Muscle layer of colon (tissue), 2 donors: Measurements from ENCODE around the gene ZIC4.

Source experiments
- H3K27ac ChIP-seq: one replicate; pipeline ENCODE4 v1.7.0; 2013; ENCODE audit warnings: low read depth, mild to moderate bottlenecking, low read length, moderate library complexity
- H3K27me3 ChIP-seq, 2 donors: one replicate each; pipeline ENCODE4 v1.7.0; 2013; ENCODE audit warnings: low read length in 2 of 2, mild to moderate bottlenecking in 2 of 2; ENCODE audit not compliant: insufficient read depth in 2 of 2, control insufficient read depth in 1 of 2
- H3K36me3 ChIP-seq: one replicate; pipeline ENCODE4 v1.7.0; 2013; ENCODE audit warnings: mild to moderate bottlenecking, low read length; ENCODE audit not compliant: insufficient read depth
- H3K4me1 ChIP-seq: one replicate; pipeline ENCODE4 v1.7.0; 2013; ENCODE audit warnings: mild to moderate bottlenecking, low read length; ENCODE audit not compliant: insufficient read depth
- H3K4me3 ChIP-seq, 2 donors: one replicate each; pipeline ENCODE4 v1.7.0; 2013; ENCODE audit warnings: low read length in 2 of 2, low read depth in 1 of 2, mild to moderate bottlenecking in 1 of 2, moderate library complexity in 1 of 2
- H3K9ac ChIP-seq: one replicate; pipeline ENCODE4 v1.7.0; 2013; ENCODE audit warnings: low read length
- H3K9me3 ChIP-seq: one replicate; pipeline ENCODE4 v1.7.0; 2013; ENCODE audit warnings: mild to moderate bottlenecking, low read length
- donor health status: abdominal sarcoma.
- donor health status: Adenocarcinoma of cecum.

Gene ZIC4

DNA sequence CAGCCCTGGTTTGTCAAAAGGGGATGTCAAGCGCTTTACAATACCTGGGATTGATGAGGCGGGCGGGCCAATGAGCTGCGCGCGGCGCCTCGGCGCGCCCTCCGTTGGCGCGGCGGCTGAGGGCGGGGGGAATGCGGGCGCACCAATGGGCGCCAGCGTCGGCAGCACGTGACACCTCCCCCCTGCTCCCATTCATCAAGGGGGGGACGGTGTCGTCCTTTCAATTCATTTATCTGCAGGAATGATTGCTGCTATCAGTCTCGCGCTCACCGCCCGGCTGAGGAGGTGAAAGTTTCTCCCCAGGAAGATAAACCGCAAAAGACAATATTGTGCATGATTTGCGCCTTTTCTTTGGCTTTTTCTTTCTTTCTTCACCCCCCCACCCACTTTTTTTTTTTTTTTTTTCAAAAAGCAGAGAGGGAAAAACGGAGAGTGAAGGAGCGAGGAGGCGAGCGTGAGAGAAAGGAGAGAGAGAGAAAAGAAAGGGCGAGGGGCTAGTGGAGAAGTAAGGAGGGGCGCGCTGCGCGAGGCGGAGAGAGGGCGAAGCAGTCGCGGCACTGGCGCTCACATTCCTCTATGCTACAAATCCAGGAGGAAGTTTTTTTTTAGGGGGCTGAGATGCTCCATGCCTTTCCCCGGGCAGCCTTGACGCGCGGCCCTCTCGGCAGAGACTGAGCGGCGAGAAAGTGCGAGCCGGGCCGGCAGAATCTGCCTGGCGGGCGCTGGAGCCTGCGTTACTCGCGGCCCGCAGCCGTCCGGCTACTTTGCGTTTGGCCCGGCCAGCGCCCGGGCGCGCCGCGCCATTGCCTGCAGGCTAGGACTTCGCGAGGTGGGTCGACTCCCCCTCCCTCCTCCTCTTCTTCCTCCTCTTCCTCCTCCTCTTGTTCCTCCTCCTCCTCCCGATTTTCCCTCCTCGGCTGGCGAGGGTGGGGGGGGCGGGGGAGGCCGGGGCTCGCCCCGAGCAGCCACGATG, 3.1 kb upstream of the ZIC4 start, which contains the start of gene ZIC1:
Gene ZIC1 (plus strand): TSS at position 223 of the 973 bp plus-strand sequence. CDS start 748 bp downstream, at position 971.
- no peak within 1 kb of the TSS for H3K9ac ChIP-seq

DNA sequence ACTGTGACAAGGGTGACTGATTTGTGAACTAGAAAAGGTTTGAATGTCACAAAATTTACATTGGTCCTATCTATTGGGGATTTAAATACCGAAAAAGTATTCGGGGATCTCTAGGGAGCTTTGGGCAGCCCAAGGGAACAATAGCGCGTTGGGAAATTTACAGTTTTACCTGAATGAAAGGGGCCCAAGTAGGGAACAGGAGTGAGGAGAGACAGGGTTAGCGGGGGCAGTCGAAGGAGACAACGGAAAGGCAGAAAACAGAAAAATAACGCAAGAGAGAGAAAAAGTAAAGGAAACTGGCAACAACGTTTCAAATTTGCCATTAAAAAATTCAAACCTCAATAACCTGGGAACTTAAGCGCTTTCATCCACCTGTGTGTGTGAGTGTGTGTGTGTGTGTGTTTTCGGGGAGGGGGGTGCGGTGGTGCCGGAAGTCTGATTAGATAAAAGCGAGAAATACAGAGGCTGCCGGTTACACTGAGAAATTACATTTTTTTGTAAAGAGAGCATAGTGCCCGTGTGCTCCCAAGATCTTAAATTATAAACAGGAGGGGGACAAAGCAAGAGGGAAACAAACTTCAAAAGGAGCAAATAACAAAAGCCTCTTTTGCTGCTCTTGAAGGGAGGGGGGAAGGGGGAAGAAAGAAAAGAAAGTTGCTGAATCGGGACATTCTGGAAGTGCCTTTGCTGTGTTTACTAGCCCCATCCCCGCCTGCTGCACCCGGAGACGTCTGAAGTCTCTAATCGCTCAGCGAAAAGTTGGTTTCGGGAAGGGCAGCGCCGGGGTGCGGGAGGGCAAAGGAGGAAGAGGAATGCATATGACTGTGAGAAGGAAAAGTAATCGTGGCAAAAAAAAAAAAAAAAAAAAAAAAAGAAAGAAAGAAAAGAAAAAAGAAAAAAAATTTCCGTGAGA, 2.1 kb upstream of the ZIC4 start:
- Histone ChIP-seq H3K4me3 (no peak overlapping the region), H3K36me3 (no peaks in the 10 kb centered on the region), H3K4me1 (peaks cover 25% of the 10 kb centered on the region), H3K9me3 (peaks cover 29% of the 10 kb centered on the region), H3K27me3 (peaks cover 94 to 100% of the 10 kb centered on the region in 2 donors), H3K9ac (no peak overlapping the region), H3K27ac (no peak overlapping the region)

More for the DNA sequence above, 3.1 kb upstream of the ZIC4 start, which contains the start of gene ZIC1:
- Histone ChIP-seq H3K27ac (no peak within 1 kb of the TSS), H3K27me3 (peaks cover 94 to 98% of the 10 kb centered on the region in 2 donors), H3K9me3 (peaks cover 29% of the 10 kb centered on the region), H3K4me1 (peaks cover 27% of the 10 kb centered on the region), H3K4me3 (peak within 1 kb of the TSS in 1 of 2 donors; percentile 49), H3K36me3 (no peaks in the 10 kb centered on the region)

DNA sequence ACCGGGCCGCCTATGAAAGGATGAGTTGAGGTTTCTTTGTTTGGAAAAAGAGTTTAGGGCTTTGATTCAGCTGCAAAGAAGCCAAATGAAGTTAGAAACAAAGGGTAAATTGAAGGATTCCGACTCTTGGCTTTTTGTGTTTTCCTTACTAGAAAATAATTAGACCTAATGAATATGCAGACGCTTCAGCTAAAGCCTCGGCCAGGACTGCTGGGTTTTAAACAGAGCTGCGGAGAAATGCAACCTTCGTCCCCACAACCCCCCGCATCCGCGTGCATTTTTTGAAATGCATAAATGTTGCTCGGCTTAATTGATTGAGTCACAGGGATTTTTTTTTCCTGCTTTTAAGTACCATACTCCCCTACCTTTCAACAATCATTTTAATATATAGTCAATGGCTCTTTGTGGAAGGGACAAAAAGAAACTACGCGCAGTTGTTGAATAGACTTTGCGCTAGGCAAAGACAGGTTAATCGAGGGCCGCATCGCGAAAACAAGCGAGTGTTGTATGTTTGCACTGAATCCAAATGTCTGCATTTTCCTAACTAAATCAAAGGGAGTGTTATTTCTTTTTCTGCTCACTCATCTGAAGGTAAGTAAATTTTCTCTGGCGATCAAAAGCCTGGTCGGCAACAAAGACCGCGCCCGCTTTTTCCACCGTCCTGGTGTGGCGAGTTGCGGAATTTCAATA, 1.3 kb upstream of the ZIC4 start:
- Histone ChIP-seq H3K27ac (no peak overlapping the region), H3K27me3 (peaks cover 86 to 93% of the 10 kb centered on the region in 2 donors), H3K36me3 (no peaks in the 10 kb centered on the region), H3K4me1 (peaks cover 21% of the 10 kb centered on the region), H3K9me3 (peaks cover 29% of the 10 kb centered on the region), H3K9ac (no peak overlapping the region), H3K4me3 (no peak overlapping the region)

GRCh38 chr3:147407114-147407497, 763 bp upstream of the ZIC4 start:
- Histone ChIP-seq H3K4me1 (peaks cover 21% of the 10 kb centered on the region), H3K27me3 (peaks cover 86 to 87% of the 10 kb centered on the region in 2 donors), H3K4me3 (no peak overlapping the region)

GRCh38 chr3:147405231-147406027, 914 bp downstream of the ZIC4 start:
- Histone ChIP-seq H3K27ac (no peak overlapping the region), H3K27me3 (peaks cover 70 to 71% of the 10 kb centered on the region in 2 donors), H3K9ac (no peak overlapping the region), H3K4me1 (peaks cover 14% of the 10 kb centered on the region), H3K4me3 (no peak overlapping the region), H3K36me3 (no peaks in the 10 kb centered on the region), H3K9me3 (peaks cover 19% of the 10 kb centered on the region)

More at GRCh38 chr3:147407114-147407497, 763 bp upstream of the ZIC4 start:
- H3K9ac ChIP-seq, result no peak overlapping the region
- no peak overlapping the region for H3K27ac ChIP-seq
- no peaks in the 10 kb centered on the region for H3K36me3 ChIP-seq
- H3K9me3 ChIP-seq, result peaks cover 24% of the 10 kb centered on the region

DNA sequence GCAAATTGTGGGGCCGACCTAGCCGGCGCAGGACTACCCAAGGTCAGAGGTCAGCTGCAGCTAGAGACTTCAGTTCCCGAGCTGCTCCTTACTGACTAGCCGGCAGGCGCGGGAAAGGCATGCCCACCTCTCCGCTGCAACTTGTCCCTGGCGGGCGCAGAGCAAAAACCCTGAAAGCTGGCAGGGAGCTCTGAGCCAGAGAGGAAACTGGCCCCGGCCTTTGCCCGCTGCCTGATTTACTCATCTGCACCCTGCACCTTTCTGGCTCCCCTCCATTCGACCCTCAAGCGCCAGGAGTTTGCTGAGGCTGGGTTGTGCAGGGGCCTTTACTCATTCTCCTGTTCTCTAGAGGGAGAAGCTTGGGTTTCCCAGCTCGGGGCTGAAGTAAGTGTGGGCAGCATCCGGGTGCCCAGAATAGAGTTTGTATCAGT, 1.5 kb downstream of the ZIC4 start:
- Histone ChIP-seq H3K27me3 (peaks cover 65 to 68% of the 10 kb centered on the region in 2 donors), H3K36me3 (no peaks in the 10 kb centered on the region), H3K4me1 (peaks cover 11% of the 10 kb centered on the region), H3K4me3 (no peak overlapping the region), H3K9me3 (peaks cover 19% of the 10 kb centered on the region), H3K9ac (no peak overlapping the region), H3K27ac (no peak overlapping the region)

GRCh38 chr3:147404000-147404799, 2.1 kb downstream of the ZIC4 start:
- no peak overlapping the region for H3K27ac ChIP-seq
- no peak overlapping the region for H3K4me3 ChIP-seq
- H3K9ac ChIP-seq, result no peak overlapping the region
- peaks cover 19% of the 10 kb centered on the region for H3K9me3 ChIP-seq
- no peaks in the 10 kb centered on the region for H3K36me3 ChIP-seq
- peaks cover 11% of the 10 kb centered on the region for H3K4me1 ChIP-seq
- peaks cover 60 to 63% of the 10 kb centered on the region in 2 donors for H3K27me3 ChIP-seq

- Histone ChIP-seq H3K9me3 (peaks cover 17% of the 10 kb centered on the region), H3K4me3 (no peak overlapping the region), H3K4me1 (peaks cover 11% of the 10 kb centered on the region), H3K27ac (no peak overlapping the region), H3K36me3 (no peaks in the 10 kb centered on the region), H3K27me3 (peaks cover 58 to 63% of the 10 kb centered on the region in 2 donors), H3K9ac (no peak overlapping the region)
Measured at GRCh38 chr3:147403511-147403910, 2.8 kb downstream of the ZIC4 start.

GRCh38 chr3:147402159-147402558, 4.2 kb downstream of the ZIC4 start:
- H3K36me3 ChIP-seq, result no peaks in the 10 kb centered on the region
- H3K4me1 ChIP-seq, result peaks cover 3% of the 10 kb centered on the region
- no peak overlapping the region for H3K27ac ChIP-seq
- no peak overlapping the region for H3K9ac ChIP-seq
- peaks cover 4% of the 10 kb centered on the region for H3K9me3 ChIP-seq
- H3K4me3 ChIP-seq, result no peak overlapping the region
- H3K27me3 ChIP-seq, result peaks cover 58 to 63% of the 10 kb centered on the region in 2 donors
